Hypothalamus (tissue), 51 donors: Measurements from ENCODE around the gene NAA40.
A peak's percentile ranks its signal among the peaks of the same experiment; 100 is the strongest.
"Not testable (repeated sequence)": the region's sequence is repeated elsewhere in the genome, so short reads cannot be mapped to it uniquely, and the experiment has no call there.

Source experiments
- DNase-seq, 51 donors: peaks; one replicate each; lab custom pipeline; 2025; lab: John Stamatoyannopoulos, UW

Gene NAA40

GRCh38 chr11:63933459-63933858 lies 5.3 kb upstream of the NAA40 start:
- DNase-seq: peak in 20 of 51 donors; percentile 21 to 65 (median 42)

- no peak for DNase-seq
Observed at GRCh38 chr11:63937713-63938478, 906 bp upstream of the NAA40 start.

- DNase-seq: peak in 4 of 51 donors; percentile 21 to 53 (median 34)
Observed at GRCh38 chr11:63939397-63939891, 642 bp downstream of the NAA40 start.

- DNase-seq: no peak
Observed at GRCh38 chr11:63940786-63941185, 2.0 kb downstream of the NAA40 start.

- DNase-seq: no peak
Observed at GRCh38 chr11:63941901-63942300, 3.1 kb downstream of the NAA40 start.

GRCh38 chr11:63942803-63943202 lies 4.0 kb downstream of the NAA40 start:
- no peak for DNase-seq

- DNase-seq: peak in 6 of 51 donors; percentile 6 to 15 (median 12)
Observed at GRCh38 chr11:63944987-63945386, 6.2 kb downstream of the NAA40 start.

GRCh38 chr11:63945477-63946163 lies 6.8 kb downstream of the NAA40 start:
- DNase-seq: peak in 45 of 51 donors; percentile 10 to 85 (median 54)

- DNase-seq: no peak
Observed at GRCh38 chr11:63951779-63952536, 13.2 kb downstream of the NAA40 start.

- DNase-seq: no peak
Observed at GRCh38 chr11:63952570-63952969, 13.8 kb downstream of the NAA40 start.

- no peak for DNase-seq
Observed at GRCh38 chr11:63958008-63958407, 19.2 kb downstream of the NAA40 start.

GRCh38 chr11:63961608-63962412 lies 23.0 kb downstream of the NAA40 start:
- DNase-seq: no peak

GRCh38 chr11:63963895-63964294 lies 25.1 kb downstream of the NAA40 start:
- not testable (repeated sequence) for DNase-seq

- no peak for DNase-seq
Observed at GRCh38 chr11:63966444-63966843, 27.6 kb downstream of the NAA40 start.

- DNase-seq: no peak
Observed at GRCh38 chr11:63969461-63969860, 30.7 kb downstream of the NAA40 start.

GRCh38 chr11:63970902-63971301 lies 32.1 kb downstream of the NAA40 start:
- no peak for DNase-seq

- DNase-seq: peak in 1 of 51 donors; percentile 49
Observed at GRCh38 chr11:63973912-63974258, 35.1 kb downstream of the NAA40 start.

- peak; percentile 65 to 99 (median 96) for DNase-seq
Observed at GRCh38 chr11:63974259-63975143, 35.7 kb downstream of the NAA40 start, which contains the start of gene COX8A. Gene COX8A (plus strand): TSS chr11:63974620. CDS start chr11:63974681, 61 bp downstream.

GRCh38 chr11:63978551-63979239 lies 39.9 kb downstream of the NAA40 start:
- DNase-seq: no peak
